Nephron (organoid): ENCODE data around the gene SH2B2.
A peak's percentile ranks its signal among the peaks of the same experiment; 100 is the strongest.
"Not testable (repeated sequence)": the region's sequence is repeated elsewhere in the genome, so short reads cannot be mapped to it uniquely, and the experiment has no call there.

Experiments used
- H3K27ac Mint-ChIP-seq, 3 experiments: 2 replicates each; pipeline ENCODE4 v1.8.0; 2020; ENCODE audit warnings: mixed read lengths in 3 of 3, mild to moderate bottlenecking in 2 of 3, moderate library complexity in 1 of 3
- H3K27me3 Mint-ChIP-seq: 2 replicates; pipeline ENCODE4 v1.8.0; 2021; ENCODE audit warnings: low read depth, mild to moderate bottlenecking, moderate library complexity, mixed read lengths
- H3K36me3 Mint-ChIP-seq: 2 replicates; pipeline ENCODE4 v1.8.0; 2020; ENCODE audit warnings: low read depth, mixed read lengths
- H3K4me1 Mint-ChIP-seq: 2 replicates; pipeline ENCODE4 v1.8.0; 2020; ENCODE audit warnings: mixed read lengths
- H3K4me3 Mint-ChIP-seq, 3 experiments: 2 replicates each; pipeline ENCODE4 v1.8.0; 2020; ENCODE audit warnings: mild to moderate bottlenecking in 3 of 3, mixed read lengths in 3 of 3, moderate library complexity in 2 of 3
- H3K9me3 Mint-ChIP-seq: 2 replicates; pipeline ENCODE4 v1.8.0; 2020; ENCODE audit warnings: mixed read lengths
- CTCF ChIP-seq, 3 experiments: fragments of 200-600 bp; sonication (generic); IDR thresholded peaks; one replicate each; pipeline ENCODE4 v1.5.0; 2021; ENCODE audit warnings: antibody characterized with exemption in 3 of 3; ENCODE audit not compliant: unreplicated experiment in 3 of 3

SH2B2 gene

GRCh38 chr7:102297487-102298218 lies 11.0 kb downstream of the SH2B2 start:
- H3K36me3 Mint-ChIP-seq: no peaks in the 10 kb centered on the region
- no peak overlapping the region for H3K4me3 Mint-ChIP-seq
- H3K4me1 Mint-ChIP-seq: peaks cover 31% of the 10 kb centered on the region
- peak overlapping the region in 2 of 3 experiments; percentile 8 to 25 for H3K27ac Mint-ChIP-seq
- H3K9me3 Mint-ChIP-seq: no peaks in the 10 kb centered on the region
- no peak for TF ChIP-seq CTCF (IDR thresholded peaks at IDR 0.05; ENCODE audit: unreplicated experiment in 3 of 3)
- H3K27me3 Mint-ChIP-seq: peaks cover 8% of the 10 kb centered on the region

- Mint-ChIP-seq H3K9me3 (no peaks in the 10 kb centered on the region), H3K27me3 (peaks cover 4% of the 10 kb centered on the region), H3K27ac (no peak overlapping the region), H3K4me3 (no peak overlapping the region), H3K36me3 (no peaks in the 10 kb centered on the region), H3K4me1 (peaks cover 41% of the 10 kb centered on the region)
- peak in 2 of 3 experiments; percentile 29 to 48 for TF ChIP-seq CTCF (IDR thresholded peaks at IDR 0.05; ENCODE audit: unreplicated experiment in 3 of 3)
Measured at GRCh38 chr7:102300643-102301221, 14.1 kb downstream of the SH2B2 start.

GRCh38 chr7:102301367-102301766 lies 14.7 kb downstream of the SH2B2 start:
- not testable (repeated sequence) for H3K27me3 Mint-ChIP-seq, H3K36me3 Mint-ChIP-seq, H3K4me3 Mint-ChIP-seq, H3K9me3 Mint-ChIP-seq
- H3K27ac Mint-ChIP-seq: peak overlapping the region in 2 of 3 experiments; percentile 54 to 55
- H3K4me1 Mint-ChIP-seq: peaks cover 34% of the 10 kb centered on the region

- TF ChIP-seq CTCF (IDR thresholded peaks at IDR 0.05; ENCODE audit: unreplicated experiment in 3 of 3): no peak
- no peaks in the 10 kb centered on the region for H3K36me3 Mint-ChIP-seq
- no peaks in the 10 kb centered on the region for H3K9me3 Mint-ChIP-seq
- no peak overlapping the region for H3K4me3 Mint-ChIP-seq
- H3K4me1 Mint-ChIP-seq: peaks cover 32% of the 10 kb centered on the region
- peak overlapping the region in 2 of 3 experiments; percentile 54 to 55 for H3K27ac Mint-ChIP-seq
- H3K27me3 Mint-ChIP-seq: peaks cover 4% of the 10 kb centered on the region
Measured at GRCh38 chr7:102302025-102302424, 15.4 kb downstream of the SH2B2 start.

- Mint-ChIP-seq H3K9me3 (no peaks in the 10 kb centered on the region), H3K27me3 (no peaks in the 10 kb centered on the region), H3K4me1 (peaks cover 22% of the 10 kb centered on the region), H3K36me3 (peaks cover 4% of the 10 kb centered on the region), H3K4me3 (no peak overlapping the region), H3K27ac (peak overlapping the region; percentile 62 to 75 (median 74))
- TF ChIP-seq CTCF (IDR thresholded peaks at IDR 0.05; ENCODE audit: unreplicated experiment in 3 of 3): no peak
Measured at GRCh38 chr7:102303669-102304422, 17.2 kb downstream of the SH2B2 start.

- peaks cover 4% of the 10 kb centered on the region for H3K36me3 Mint-ChIP-seq
- H3K9me3 Mint-ChIP-seq: no peaks in the 10 kb centered on the region
- H3K27me3 Mint-ChIP-seq: no peaks in the 10 kb centered on the region
- no peak overlapping the region for H3K27ac Mint-ChIP-seq
- no peak for TF ChIP-seq CTCF (IDR thresholded peaks at IDR 0.05; ENCODE audit: unreplicated experiment in 3 of 3)
- peaks cover 22% of the 10 kb centered on the region for H3K4me1 Mint-ChIP-seq
- no peak overlapping the region for H3K4me3 Mint-ChIP-seq
Measured at GRCh38 chr7:102304668-102305067, 18.0 kb downstream of the SH2B2 start.
